ENCODE results near the gene CATSPERE.
"Not testable (repeated sequence)": the region's sequence is repeated elsewhere in the genome, so short reads cannot be mapped to it uniquely, and the experiment has no call there.

Gene CATSPERE

DNA sequence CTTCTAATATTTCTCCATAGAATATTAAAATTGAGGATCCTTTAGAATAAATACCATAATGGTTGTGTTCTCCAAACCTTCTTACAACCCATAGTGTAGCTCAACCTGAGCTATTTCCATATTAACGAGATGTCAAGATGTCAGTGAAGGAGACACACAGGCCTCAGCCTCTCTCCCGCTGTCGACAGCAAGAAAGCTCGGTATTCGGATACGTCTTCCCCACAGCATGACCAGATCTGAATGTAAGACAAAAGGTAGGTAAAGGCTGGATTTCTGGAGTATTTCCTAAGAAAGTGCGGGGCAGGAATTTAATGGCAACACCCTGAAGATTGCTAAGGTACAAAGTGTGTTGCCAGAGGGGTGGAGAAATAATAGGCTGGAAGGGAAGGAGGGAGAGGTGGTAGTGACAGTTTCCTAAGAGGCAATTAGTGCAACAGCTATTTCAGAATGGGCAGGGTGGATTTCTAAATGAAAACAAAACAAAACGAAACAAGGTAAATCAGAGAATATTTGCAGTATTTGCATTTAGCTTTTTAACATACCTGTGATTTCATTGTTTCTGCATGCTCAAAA, 11.1 kb upstream of the CATSPERE start:
- no peak for DNase-seq (ENCODE audit: low read depth)

GRCh38 chr1:244450597-244451538, 10.2 kb upstream of the CATSPERE start:
- DNase-seq (ENCODE audit: low read depth), result peak; percentile 31

- no peak for DNase-seq (ENCODE audit: low read depth)
Measured at GRCh38 chr1:244451539-244451950, 9.5 kb upstream of the CATSPERE start, which contains the start of gene ADSS2. ADSS2 (minus strand) TSS chr1:244451909; CDS start chr1:244451817, 92 bp downstream.

- DNase-seq (ENCODE audit: low read depth), result peak; percentile 99
Measured at GRCh38 chr1:244451951-244452795, 8.9 kb upstream of the CATSPERE start.

DNA sequence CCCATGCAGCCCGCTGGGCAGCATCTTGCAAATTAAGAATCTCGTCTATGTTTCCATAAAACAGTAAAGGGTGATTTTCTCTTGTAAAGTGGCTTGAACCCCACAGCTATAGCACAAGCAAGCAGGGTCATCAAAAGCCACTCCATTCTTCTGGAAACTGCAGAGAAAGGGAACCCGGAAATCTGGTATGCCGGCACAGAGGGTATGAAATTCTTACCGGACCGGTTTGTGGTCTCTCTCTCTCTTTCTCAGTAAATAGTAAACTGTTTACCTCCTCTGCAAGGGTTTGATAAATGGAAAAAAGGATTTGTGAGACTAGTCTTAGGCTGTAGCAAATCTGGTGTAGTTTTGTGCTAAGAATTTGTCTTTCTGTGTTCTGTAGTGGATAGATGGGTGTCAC, 6.7 kb upstream of the CATSPERE start:
- no peak for DNase-seq (ENCODE audit: low read depth)

- DNase-seq (ENCODE audit: low read depth), result no peak
Measured at GRCh38 chr1:244456586-244456985, 4.5 kb upstream of the CATSPERE start.

- DNase-seq (ENCODE audit: low read depth), result no peak
Measured at GRCh38 chr1:244458781-244459180, 2.3 kb upstream of the CATSPERE start.

DNA sequence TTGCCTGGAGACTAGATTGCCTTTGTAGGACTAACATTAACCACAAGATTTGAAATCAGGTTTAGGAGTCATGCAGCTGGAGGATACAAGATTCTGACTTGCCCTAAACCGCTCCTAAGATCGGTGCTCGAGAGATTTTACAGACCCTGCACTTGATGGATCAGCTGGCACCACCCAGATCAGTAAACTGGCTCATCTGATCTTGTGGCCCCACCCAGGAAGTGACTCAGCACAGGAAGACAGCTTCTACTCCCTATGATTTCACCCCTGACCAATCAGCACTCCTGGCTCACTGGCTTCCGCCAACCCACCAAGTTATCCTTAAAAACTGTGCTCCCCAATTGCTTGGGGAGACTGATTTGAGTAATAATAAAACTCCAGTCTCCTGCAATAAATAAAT, 876 bp upstream of the CATSPERE start:
- no peak for DNase-seq (ENCODE audit: low read depth)

GRCh38 chr1:244466724-244467123, 5.7 kb downstream of the CATSPERE start:
- no peak for DNase-seq (ENCODE audit: low read depth)

DNA sequence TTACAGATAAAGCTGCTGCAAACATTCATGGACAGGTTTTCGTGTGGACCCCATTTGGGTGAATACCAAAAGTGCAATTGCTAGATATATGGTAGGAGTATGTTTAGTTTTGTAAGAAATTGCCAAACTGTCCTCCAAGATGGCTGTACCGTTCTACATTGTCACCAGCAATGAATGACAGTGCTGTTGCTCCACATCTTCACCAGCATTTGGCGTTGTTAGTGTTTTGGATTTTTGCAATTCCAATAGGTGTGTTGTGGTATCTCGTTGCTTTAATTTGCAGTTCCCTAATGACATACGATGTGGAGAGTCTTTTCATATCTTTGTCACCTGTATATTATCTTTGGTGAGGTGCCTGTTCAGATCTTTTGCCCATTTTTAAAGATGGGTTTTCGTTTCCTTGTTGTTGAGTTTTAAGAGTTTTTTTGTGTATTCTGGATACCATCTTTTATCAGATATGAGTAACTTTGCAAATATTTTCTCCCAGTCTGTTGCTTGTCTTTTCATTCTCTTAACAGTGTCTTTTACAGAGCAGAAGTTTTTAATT, 12.1 kb downstream of the CATSPERE start:
- DNase-seq (ENCODE audit: low read depth), result no peak

- DNase-seq (ENCODE audit: low read depth), result not testable (repeated sequence)
Measured at GRCh38 chr1:244484971-244485370, 23.9 kb downstream of the CATSPERE start.

DNA sequence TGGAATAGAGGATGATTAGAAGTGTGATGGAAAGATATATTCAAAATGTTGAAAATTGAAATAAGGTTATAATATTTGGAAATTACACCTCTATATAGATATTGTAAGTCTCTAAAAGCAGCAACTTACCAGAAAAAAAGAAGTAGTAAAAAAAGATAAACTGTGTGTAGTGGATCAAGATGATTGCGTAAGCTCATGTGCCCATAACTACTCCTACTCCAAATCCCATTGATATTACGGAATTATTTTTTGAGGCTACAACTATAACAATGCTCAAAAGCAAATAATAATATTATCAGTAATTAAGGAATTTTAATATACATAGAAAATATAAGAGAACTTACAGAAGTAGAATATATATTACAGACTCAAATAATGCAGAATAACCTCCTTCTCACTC, 33.6 kb downstream of the CATSPERE start:
- no peak for DNase-seq (ENCODE audit: low read depth)

DNA sequence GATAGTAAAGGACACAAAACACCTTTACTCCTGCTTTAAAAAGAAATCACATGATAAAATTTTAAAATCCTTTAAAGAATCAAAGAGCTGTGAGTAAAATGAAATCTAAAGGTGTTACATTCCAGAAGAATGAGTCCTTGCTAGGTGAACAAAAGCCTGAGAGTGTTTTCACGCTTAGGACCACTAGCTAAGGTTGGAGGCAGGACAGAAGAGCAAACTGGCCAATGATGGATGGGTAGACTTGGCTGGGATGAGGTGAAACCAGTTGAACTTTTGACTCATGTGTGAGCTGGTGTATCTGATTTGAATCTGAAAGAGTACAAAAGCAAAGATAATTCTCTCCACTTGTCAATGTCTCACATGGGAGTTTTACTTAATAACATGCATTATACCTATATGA, 35.1 kb downstream of the CATSPERE start:
- DNase-seq (ENCODE audit: low read depth), result no peak

- no peak for DNase-seq (ENCODE audit: low read depth)
Measured at GRCh38 chr1:244497805-244498204, 36.7 kb downstream of the CATSPERE start.

GRCh38 chr1:244499484-244499883, 38.4 kb downstream of the CATSPERE start:
- not testable (repeated sequence) for DNase-seq (ENCODE audit: low read depth)

- DNase-seq (ENCODE audit: low read depth), result not testable (repeated sequence)
Measured at GRCh38 chr1:244500515-244500914, 39.4 kb downstream of the CATSPERE start.

DNA sequence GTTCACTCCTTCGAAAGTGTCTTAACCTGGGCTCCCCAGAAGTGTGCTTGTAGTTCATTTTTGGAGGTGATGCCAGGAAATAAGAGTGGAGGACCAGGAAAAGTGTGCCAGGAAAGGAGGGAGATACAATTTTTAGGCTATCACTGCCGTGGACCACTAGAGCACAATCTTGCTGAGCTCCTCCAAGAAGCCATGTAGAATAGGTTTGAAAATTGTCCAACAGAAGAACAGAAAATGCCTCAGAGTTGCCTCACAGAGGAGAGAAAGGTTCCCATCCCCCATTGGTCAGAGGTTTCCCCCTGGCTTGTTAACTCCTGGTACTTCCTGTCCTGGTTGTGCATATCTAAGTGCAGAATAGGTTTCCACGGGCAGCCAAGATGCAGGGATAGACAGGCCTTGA, 41.6 kb downstream of the CATSPERE start:
- no peak for DNase-seq (ENCODE audit: low read depth)

DNA sequence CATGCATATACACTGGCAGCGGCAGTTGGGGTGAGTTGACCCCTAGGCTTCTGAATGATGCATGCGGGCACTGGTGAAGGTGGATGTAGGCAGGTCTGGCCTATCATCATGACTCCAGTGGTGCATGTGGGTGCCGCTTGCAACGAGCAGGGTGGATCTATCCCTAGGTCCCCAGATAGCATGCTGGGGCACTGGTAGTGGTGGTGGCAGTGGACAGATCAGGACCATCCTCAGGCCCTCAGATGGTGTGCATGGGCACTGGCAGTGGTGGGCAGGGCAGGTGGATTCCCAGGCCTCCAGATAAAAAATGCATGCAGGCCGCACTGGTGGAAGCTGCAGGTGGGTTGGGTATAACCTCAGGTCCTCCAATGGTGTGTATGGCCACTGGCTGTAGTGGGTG, 52.4 kb downstream of the CATSPERE start:
- DNase-seq (ENCODE audit: low read depth), result no peak

DNA sequence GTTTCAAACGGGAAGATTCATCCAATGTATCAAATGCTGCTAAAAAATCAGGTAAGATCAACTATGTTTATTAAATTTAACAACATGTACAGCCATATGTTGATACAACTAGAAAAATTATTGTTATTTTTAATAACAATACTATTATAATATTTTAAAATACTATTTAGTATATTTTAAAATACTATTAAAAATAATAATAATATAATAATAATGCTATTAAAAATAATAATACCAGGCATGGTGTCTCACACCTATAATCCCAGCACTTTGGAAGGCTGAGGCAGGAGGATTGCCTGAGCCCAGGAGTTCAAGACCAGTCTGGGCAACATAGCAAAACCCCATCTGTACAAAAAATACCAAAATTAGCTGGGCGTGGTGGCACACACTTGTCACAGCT, 54.6 kb downstream of the CATSPERE start:
- DNase-seq (ENCODE audit: low read depth), result no peak

DNA sequence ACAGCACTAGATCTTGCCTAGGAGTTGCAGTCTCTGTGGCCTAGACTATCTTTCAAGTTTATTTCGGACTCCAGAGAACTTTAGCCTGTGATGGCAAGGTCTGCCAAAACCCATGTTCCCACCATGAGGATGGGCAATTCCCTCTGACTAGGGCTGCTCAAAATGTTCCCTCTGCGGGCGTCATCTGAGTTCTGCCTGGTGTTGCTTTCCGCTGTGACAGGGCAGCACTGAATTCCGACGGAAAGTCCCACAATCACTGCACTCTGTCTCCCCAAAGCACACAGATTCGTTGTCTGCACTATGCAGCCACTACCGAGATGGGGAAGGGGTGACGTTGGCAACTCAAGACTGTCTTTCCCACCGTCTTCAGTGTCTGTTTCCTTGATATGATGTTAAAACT, 75.2 kb downstream of the CATSPERE start:
- DNase-seq (ENCODE audit: low read depth), result no peak

GRCh38 chr1:244545511-244545910, 84.4 kb downstream of the CATSPERE start:
- DNase-seq (ENCODE audit: low read depth), result no peak

DNA sequence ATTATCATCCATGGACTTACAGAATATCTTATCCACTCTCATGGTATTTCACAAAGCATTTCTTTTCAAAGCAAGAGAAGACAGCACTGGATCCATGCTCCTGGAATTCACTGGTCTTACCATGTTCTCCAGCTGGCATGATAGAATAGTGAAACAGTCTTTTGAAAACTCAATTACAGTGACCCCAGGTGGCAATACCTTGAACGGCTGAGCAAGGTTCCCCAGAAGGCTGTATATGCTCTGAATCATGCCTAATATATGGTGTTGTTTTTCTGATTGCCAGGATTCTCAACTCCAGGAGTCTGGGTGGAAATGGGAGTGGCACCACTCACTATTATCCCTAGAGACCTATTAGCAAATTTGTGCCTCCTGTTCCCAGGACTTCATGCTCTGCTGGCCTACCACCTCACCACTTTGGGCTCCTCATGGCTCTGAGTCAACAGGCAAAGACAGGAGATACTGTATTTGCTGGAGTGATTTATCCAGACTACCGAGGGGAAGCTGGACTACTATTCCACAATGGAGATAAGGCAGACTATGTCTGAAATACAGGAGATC, 87.6 kb downstream of the CATSPERE start:
- no peak for DNase-seq (ENCODE audit: low read depth)

Measured in GM04504 (cell line).